Liver (tissue), 9 donors: ENCODE data around the gene BCL7C. TPM values are rescaled to one million over a fixed set of nuclear protein-coding genes. Genes with fewer than 3 reads are reported as not detected.
A peak's percentile ranks its signal among the peaks of the same experiment; 100 is the strongest.

Source experiments
- DNase-seq: peaks from one replicate; pipeline ENCODE4 v3.0.0-alpha.2; 2017; ENCODE audit warnings: low spot score
- H3K27ac ChIP-seq, 2 donors: one replicate each; pipeline ENCODE4 v1.7.0; 2013; ENCODE audit warnings: inconsistent platforms in 2 of 2, low read length in 2 of 2, control low read depth in 1 of 2, low read depth in 1 of 2, mild to moderate bottlenecking in 1 of 2
- H3K27me3 ChIP-seq, 4 donors: one replicate each; pipeline versions ENCODE4 v1.6.1 to v1.7.0; 2013; ENCODE audit warnings: low read length in 3 of 4, inconsistent platforms in 1 of 4, mild to moderate bottlenecking in 1 of 4, moderate library complexity in 1 of 4; ENCODE audit not compliant: control insufficient read depth in 4 of 4, insufficient read depth in 4 of 4
- H3K36me3 ChIP-seq, 4 donors: one replicate each; pipeline versions ENCODE4 v1.6.1 to v1.7.0; 2013; ENCODE audit warnings: low read length in 3 of 4, mild to moderate bottlenecking in 3 of 4, low read depth in 1 of 4, moderate library complexity in 1 of 4; ENCODE audit not compliant: control insufficient read depth in 4 of 4, insufficient read depth in 3 of 4
- H3K4me1 ChIP-seq, 4 donors: one replicate each; pipeline versions ENCODE4 v1.6.1 to v1.7.0; 2013; ENCODE audit warnings: low read length in 3 of 4, mild to moderate bottlenecking in 3 of 4, moderate library complexity in 1 of 4; ENCODE audit not compliant: control insufficient read depth in 4 of 4, insufficient read depth in 4 of 4
- H3K4me3 ChIP-seq, 3 donors: one replicate each; pipeline versions ENCODE4 v1.6.1 to v1.7.0; 2013; ENCODE audit warnings: low read length in 3 of 3, control low read depth in 1 of 3, low read depth in 1 of 3, mild to moderate bottlenecking in 1 of 3
- H3K9ac ChIP-seq, 2 donors: one replicate each; pipeline ENCODE4 v1.7.0; 2013; ENCODE audit warnings: low read length in 2 of 2, mild to moderate bottlenecking in 2 of 2, moderate library complexity in 2 of 2, control low read depth in 1 of 2, low read depth in 1 of 2
- H3K9me3 ChIP-seq, 4 donors: one replicate each; pipeline versions ENCODE4 v1.6.1 to v1.7.0; 2013; ENCODE audit warnings: low read length in 3 of 4; ENCODE audit not compliant: control insufficient read depth in 4 of 4
- ATF3 ChIP-seq: IDR thresholded peaks from 2 replicates; pipeline ENCODE4 v1.6.1; 2016; ENCODE audit warnings: antibody characterized with exemption
- CTCF ChIP-seq: fragments of 150-350 bp; IDR thresholded peaks from 2 replicates; pipeline ENCODE4 v1.5.1; 2017; ENCODE audit warnings: improper control_type of control experiment, low read depth, low read length; ENCODE audit not compliant: missing input control
- EGR1 ChIP-seq, 2 donors: IDR thresholded peaks; 2 replicates each; pipeline ENCODE4 v1.6.1; 2016 to 2018; ENCODE audit warnings: antibody characterized with exemption in 2 of 2, low read depth in 2 of 2
- FOXA1 ChIP-seq: IDR thresholded peaks from 2 replicates; pipeline ENCODE4 v1.6.1; 2016; ENCODE audit warnings: antibody characterized with exemption
- FOXA2 ChIP-seq: IDR thresholded peaks from 2 replicates; pipeline ENCODE4 v1.6.1; 2016; ENCODE audit warnings: antibody characterized with exemption
- GABPA ChIP-seq, 2 donors: IDR thresholded peaks in 1 of 2; conservative IDR thresholded peaks in 1 of 2; 2 replicates each; pipeline ENCODE4 v1.6.1; 2016; ENCODE audit warnings: antibody characterized with exemption in 2 of 2, mild to moderate bottlenecking in 1 of 2, moderate library complexity in 1 of 2
- HNF4A ChIP-seq, 2 donors: conservative IDR thresholded peaks; 2 replicates each; pipeline ENCODE4 v1.6.1; 2016; ENCODE audit warnings: antibody characterized with exemption in 2 of 2, mild to moderate bottlenecking in 2 of 2
- HNF4G ChIP-seq: IDR thresholded peaks from 2 replicates; pipeline ENCODE4 v1.6.1; 2016; ENCODE audit warnings: antibody characterized with exemption
- JUND ChIP-seq, 2 donors: IDR thresholded peaks; 2 replicates each; pipeline ENCODE4 v1.6.1; 2016; ENCODE audit warnings: antibody characterized with exemption in 2 of 2
- MAX ChIP-seq: IDR thresholded peaks from 2 replicates; pipeline ENCODE4 v1.6.1; 2016; ENCODE audit warnings: antibody characterized with exemption
- NR2F2 ChIP-seq: IDR thresholded peaks from 2 replicates; pipeline ENCODE4 v1.6.1; 2016; ENCODE audit warnings: antibody characterized with exemption
- RAD21 ChIP-seq, 2 donors: IDR thresholded peaks; 2 replicates each; pipeline ENCODE4 v1.6.1; 2016; ENCODE audit warnings: antibody characterized with exemption in 2 of 2, mild to moderate bottlenecking in 2 of 2
- REST ChIP-seq: IDR thresholded peaks from 2 replicates; pipeline ENCODE4 v1.6.1; 2016; ENCODE audit warnings: antibody characterized with exemption, mild to moderate bottlenecking
- RXRA ChIP-seq, 2 donors: IDR thresholded peaks; 2 replicates each; pipeline ENCODE4 v1.6.1; 2017 to 2018; ENCODE audit warnings: antibody characterized with exemption in 2 of 2, mild to moderate bottlenecking in 1 of 2
- SP1 ChIP-seq: IDR thresholded peaks from 2 replicates; pipeline ENCODE4 v1.6.1; 2018; ENCODE audit warnings: antibody characterized with exemption, mild to moderate bottlenecking
- TAF1 ChIP-seq: conservative IDR thresholded peaks from 2 replicates; pipeline ENCODE4 v1.6.1; 2016; ENCODE audit warnings: antibody characterized with exemption, mild to moderate bottlenecking
- YY1 ChIP-seq: IDR thresholded peaks from 2 replicates; pipeline ENCODE4 v1.6.1; 2016; ENCODE audit warnings: antibody characterized with exemption, mild to moderate bottlenecking
- ZBTB33 ChIP-seq: IDR thresholded peaks from 2 replicates; pipeline ENCODE4 v1.6.1; 2016; ENCODE audit warnings: antibody characterized with exemption
- WGBS: extraction: QIAGEN DNeasy Blood & Tissue Kit; methylation state at CpG from one replicate; pipeline ENCODE4 v1.1.7; 2013; 5-methylcytosine and 5-hydroxymethylcytosine counted together
- polyA plus RNA-seq, 2 donors: library from polyadenylated mRNA; stranded (reverse) in 1 of 2; unstranded in 1 of 2; fragments of 200-250 nt in 1 of 2; fragments of >200 nt in 1 of 2; fragmentation: Nextera tagmentation in 1 of 2; extraction: Ambion mirVana in 1 of 2; gene quantifications; one replicate each; pipeline versions ENCODE4 v1.2.1 to v1.2.3, GENCODE V29; 2013 to 2015
- total RNA-seq, 2 donors: library from RNA; depleted of rRNA; stranded (reverse); fragments of >200 nt; gene quantifications; one replicate each; pipeline ENCODE4 v1.2.3, GENCODE V29; 2014
- donor health status: healthy.
- donor health status: healthy.
- donor health status: healthy.
- donor health status: healthy.
- donor health status: healthy.

BCL7C gene
- total and polyA plus RNA-seq, 4 donors, result 3.4 to 7.1 (median 5.5) TPM

- Histone ChIP-seq H3K4me3 (no peak overlapping the region), H3K9me3 (no peaks in the 10 kb centered on the region), H3K4me1 (peaks cover 0 to 3% (median 0%) of the 10 kb centered on the region in 4 donors), H3K27ac (no peak overlapping the region), H3K36me3 (peaks cover 3 to 12% (median 6%) of the 10 kb centered on the region in 4 donors), H3K9ac (no peak overlapping the region), H3K27me3 (no peaks in the 10 kb centered on the region)
- TF ChIP-seq ATF3 (no peak), JUND (IDR thresholded peaks at IDR 0.05) (no peak), RAD21 (IDR thresholded peaks at IDR 0.05) (peak in 1 of 2 donors; percentile 67), CTCF (peak; percentile 39), RXRA (IDR thresholded peaks at IDR 0.05) (no peak), HNF4G (no peak)
- DNase-seq, result no peak
- 71% methylated on average over 12 of the region's 12 CpGs for WGBS
Measured at GRCh38 chr16:30934827-30935557, 41.1 kb upstream of the BCL7C start.

- H3K27me3 ChIP-seq, result no peaks in the 10 kb centered on the region
- WGBS, result 85% methylated on average over 12 of the region's 12 CpGs
- no peak overlapping the region for H3K4me3 ChIP-seq
- peaks cover 4 to 12% (median 5%) of the 10 kb centered on the region in 4 donors for H3K36me3 ChIP-seq
- TF ChIP-seq NR2F2 (no peak), YY1 (no peak), GABPA (IDR thresholded peaks at IDR 0.05 in 1 of 2, conservative IDR thresholded peaks at IDR 0.05 in 1 of 2) (no peak), RXRA (IDR thresholded peaks at IDR 0.05) (no peak), REST (no peak), HNF4G (no peak), FOXA1 (no peak), CTCF (no peak), FOXA2 (no peak), HNF4A (conservative IDR thresholded peaks at IDR 0.05) (no peak), ATF3 (no peak), JUND (IDR thresholded peaks at IDR 0.05) (no peak), ZBTB33 (no peak), EGR1 (IDR thresholded peaks at IDR 0.05; ENCODE audit: low read depth in 2 of 2) (no peak), SP1 (no peak), TAF1 (no peak), MAX (no peak), RAD21 (IDR thresholded peaks at IDR 0.05) (no peak)
- H3K27ac ChIP-seq, result no peak overlapping the region
- H3K9ac ChIP-seq, result no peak overlapping the region
- no peaks in the 10 kb centered on the region for H3K4me1 ChIP-seq
- no peaks in the 10 kb centered on the region for H3K9me3 ChIP-seq
- no peak for DNase-seq
Measured at GRCh38 chr16:30931068-30931650, 37.3 kb upstream of the BCL7C start.
